ENCODE data around the gene CD34.

Gene CD34

DNA sequence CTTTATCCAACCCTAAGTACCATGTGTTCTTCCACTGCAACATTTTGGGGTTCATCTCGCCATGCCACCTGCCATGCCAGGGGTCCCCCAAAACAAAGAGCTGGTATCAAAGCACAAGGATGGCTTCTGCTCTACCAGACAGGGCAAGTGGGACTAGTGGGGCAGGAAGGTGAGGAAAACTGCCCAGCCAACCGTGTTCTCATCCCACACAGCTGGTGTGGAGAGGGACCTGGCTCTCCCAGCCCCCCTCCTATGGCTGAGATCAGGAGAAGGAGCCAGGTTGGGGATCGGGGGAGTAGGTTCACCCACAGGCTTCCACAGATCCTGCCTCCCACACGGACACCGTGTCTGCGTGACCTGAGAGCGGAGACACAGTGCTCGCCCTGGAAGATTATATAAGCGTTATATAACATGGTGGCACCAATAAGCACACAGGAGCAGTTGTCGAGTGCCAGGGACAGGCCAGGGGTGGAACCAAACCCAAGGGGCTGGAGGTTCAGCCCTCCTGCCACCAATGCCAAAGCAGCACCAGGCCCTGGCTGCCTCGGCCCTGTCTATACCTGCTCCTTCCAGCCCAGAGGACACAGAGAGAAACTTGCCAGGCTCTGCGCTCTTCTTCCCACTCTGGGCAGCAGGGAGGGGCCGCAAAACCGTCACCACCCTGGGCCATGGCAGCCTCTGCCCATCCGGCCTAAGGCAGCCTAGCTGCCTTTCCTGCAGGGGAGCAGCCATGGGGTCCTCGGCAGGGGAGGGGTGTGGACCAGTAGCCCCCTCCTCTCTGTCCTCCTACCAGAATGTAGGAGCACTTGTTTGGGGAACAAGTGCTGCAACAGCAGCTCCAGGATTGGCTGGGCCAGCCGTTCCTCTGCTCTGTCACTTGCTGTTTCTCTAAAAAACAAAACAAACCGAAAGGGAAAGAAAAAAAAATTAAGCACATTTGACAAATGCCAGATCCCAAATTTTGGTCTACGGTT is 43.5 kb downstream of the CD34 start:
- TF ChIP-seq, protein P1, sequence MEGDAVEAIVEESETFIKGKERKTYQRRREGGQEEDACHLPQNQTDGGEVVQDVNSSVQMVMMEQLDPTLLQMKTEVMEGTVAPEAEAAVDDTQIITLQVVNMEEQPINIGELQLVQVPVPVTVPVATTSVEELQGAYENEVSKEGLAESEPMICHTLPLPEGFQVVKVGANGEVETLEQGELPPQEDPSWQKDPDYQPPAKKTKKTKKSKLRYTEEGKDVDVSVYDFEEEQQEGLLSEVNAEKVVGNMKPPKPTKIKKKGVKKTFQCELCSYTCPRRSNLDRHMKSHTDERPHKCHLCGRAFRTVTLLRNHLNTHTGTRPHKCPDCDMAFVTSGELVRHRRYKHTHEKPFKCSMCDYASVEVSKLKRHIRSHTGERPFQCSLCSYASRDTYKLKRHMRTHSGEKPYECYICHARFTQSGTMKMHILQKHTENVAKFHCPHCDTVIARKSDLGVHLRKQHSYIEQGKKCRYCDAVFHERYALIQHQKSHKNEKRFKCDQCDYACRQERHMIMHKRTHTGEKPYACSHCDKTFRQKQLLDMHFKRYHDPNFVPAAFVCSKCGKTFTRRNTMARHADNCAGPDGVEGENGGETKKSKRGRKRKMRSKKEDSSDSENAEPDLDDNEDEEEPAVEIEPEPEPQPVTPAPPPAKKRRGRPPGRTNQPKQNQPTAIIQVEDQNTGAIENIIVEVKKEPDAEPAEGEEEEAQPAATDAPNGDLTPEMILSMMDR (IDR thresholded peaks at IDR 0.05; ENCODE audit: low read depth, low read length), result no peak
- no peak for DNase-seq (ENCODE audit: low read depth, low spot score)
- in situ Hi-C loops (cut with HindIII; ENCODE audit: low sequenced_read_pairs), result no loop called here
- peak overlapping the region; percentile 52 for H3K4me3 ChIP-seq (ENCODE audit: low read depth, low read length)

DNA sequence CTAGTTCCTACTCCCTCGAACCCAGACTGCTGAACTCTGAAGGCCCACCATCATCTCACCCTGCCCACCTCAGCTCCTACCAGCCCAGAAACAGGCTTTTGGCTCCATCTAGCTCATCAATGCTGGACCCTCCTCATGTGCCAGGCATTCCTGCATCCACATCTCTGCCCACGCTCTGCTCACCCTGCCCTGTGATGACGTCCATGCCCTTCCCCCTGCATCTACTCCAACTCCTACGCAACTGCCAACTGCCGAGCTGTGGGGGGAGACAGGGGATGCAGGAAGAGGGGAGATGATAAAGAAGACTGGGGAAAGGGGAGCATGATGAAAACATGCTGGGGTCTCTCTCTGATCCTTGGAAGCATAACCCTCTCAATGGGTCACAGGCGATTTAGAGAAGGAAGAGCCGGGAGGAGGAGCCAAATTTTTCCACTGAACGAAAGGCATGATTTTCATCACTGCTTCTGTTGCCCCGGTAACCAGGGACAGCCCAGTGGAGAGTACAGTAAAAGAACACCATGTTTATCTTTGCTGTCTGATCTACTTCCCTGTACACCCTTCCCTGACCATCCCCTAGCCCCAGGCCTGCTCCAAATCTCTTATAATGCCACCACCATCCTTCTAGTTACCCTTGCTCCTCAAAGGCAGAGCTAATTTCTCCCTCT is 44.3 kb downstream of the CD34 start:
- H3K4me3 ChIP-seq (ENCODE audit: low read depth, low read length), result no peak overlapping the region
- in situ Hi-C loops (cut with HindIII; ENCODE audit: low sequenced_read_pairs), result no loop called here
- no peak for DNase-seq (ENCODE audit: low read depth, low spot score)
- TF ChIP-seq, protein P1 (IDR thresholded peaks at IDR 0.05; ENCODE audit: low read depth, low read length), result no peak

DNA sequence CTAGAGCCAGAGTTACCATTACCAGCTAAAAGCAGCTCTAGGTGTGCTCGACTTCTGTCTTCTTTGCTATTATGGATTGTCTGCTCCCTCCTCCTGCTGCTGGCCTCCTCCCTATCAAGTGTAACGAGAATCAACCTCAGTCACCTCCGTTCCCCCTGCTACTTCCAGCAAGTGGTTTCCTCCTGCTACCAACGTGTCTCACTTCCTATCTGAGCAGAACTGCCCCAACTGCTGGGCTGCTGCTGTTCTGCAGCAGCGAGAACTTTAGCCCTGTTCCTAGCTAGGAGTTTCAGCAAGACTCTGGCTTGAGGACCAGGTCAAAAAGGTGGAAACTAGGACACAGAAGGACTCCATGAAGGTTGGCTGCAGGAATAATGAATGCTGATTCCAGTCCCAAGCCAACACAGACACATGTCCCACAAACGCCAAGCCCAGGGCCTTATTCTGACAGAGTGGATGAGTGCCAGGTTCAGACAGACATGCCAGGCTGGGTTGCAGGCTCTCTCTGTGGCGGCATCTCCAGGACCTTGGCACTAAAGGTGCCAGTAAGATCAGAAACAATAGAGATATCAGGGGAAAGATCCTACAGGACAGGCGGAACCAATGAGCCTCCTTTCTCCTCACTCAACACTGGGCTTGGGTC is 46.9 kb downstream of the CD34 start:
- in situ Hi-C loops (cut with HindIII; ENCODE audit: low sequenced_read_pairs), result no loop called here
- no peak overlapping the region for H3K4me3 ChIP-seq (ENCODE audit: low read depth, low read length)
- no peak for DNase-seq (ENCODE audit: low read depth, low spot score)
- TF ChIP-seq, protein P1 (IDR thresholded peaks at IDR 0.05; ENCODE audit: low read depth, low read length), result no peak

DNA sequence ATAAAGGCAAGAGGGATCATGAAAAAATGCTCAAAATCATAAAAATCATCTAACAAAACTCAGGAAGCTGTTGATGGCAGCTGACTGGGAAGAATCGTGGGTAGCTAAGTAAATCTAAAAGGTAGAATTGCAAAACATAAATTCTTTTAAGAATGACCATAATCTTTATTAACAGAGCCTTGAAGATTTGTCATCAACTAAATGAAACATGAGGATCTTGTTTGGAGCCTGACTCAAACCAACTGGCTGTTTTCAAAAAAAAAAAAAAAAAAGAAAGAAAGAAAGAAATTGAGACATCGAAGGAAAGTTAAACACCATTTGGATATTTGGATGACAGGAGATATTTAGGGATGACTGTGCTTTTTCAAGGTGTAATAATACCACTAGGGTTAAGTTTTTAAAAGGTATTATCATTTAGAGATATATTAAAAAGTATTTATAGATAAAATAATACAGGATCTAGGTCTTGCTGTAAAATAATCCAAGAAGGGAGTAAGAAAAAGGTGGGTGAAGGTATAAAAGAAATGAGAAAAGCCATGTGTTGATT is 48.6 kb downstream of the CD34 start:
- H3K4me3 ChIP-seq (ENCODE audit: low read depth, low read length), result no peak overlapping the region
- in situ Hi-C loops (cut with HindIII; ENCODE audit: low sequenced_read_pairs), result no loop called here
- no peak for DNase-seq (ENCODE audit: low read depth, low spot score)
- TF ChIP-seq, protein P1 (IDR thresholded peaks at IDR 0.05; ENCODE audit: low read depth, low read length), result no peak

DNA sequence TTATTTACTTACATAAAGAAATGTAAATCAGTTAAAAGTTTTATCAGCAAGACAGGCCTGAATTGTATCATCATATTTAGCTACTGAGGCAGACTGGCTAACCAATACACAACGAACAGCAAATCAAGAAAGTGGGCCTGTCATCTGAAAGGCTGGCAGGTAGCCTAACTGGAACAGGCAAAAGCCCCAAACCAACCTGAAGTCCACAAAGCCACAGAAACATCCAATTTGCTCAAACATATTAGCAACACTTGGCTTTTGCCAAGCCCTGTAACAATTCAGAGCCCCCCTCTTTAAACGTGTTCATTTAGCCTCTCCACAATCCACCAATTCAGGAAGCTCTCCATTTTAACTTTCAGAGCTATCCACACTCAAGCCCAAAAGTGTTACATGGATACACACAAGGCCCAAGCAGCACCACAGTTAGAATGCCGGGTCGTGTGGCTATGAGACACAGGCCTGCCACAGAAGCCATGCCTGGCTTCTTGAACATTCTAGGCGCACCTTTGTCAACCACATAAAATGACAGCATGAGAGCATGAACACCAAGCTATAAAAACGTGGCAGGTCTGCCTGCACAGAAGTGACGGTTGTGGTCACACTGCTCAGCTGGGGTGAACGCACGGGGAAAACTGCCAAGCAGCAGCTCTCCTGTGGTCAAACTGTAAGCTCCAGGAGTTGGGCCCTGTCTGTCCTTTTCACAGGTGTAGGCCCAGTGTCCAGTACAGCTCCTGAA is 49.3 kb downstream of the CD34 start:
- TF ChIP-seq, protein P1 (IDR thresholded peaks at IDR 0.05; ENCODE audit: low read depth, low read length), result no peak
- no peak for DNase-seq (ENCODE audit: low read depth, low spot score)
- in situ Hi-C loops (cut with HindIII; ENCODE audit: low sequenced_read_pairs), result no loop called here
- H3K4me3 ChIP-seq (ENCODE audit: low read depth, low read length), result no peak overlapping the region

DNA sequence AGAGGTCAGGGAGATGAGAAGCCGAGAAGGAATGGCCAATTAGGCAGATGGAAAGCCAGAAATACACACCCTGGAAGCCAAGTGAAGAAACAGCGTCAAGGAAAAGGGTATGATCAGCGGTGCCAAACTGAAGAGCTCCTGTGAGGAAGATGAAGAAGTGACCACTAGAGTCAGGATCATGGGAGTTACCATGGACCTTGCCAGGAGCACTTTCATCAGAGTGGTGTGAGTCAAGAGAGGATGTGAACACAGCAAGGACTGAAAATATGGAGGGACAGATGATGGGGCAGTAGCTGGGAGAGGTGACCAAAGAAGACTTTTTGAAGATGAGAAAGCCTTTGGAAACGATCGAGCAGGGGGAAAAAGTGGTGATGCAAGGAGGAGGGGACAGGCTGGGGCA is 50.4 kb downstream of the CD34 start:
- in situ Hi-C loops (cut with HindIII; ENCODE audit: low sequenced_read_pairs), result no loop called here
- TF ChIP-seq, protein P1 (IDR thresholded peaks at IDR 0.05; ENCODE audit: low read depth, low read length), result no peak
- DNase-seq (ENCODE audit: low read depth, low spot score), result no peak
- H3K4me3 ChIP-seq (ENCODE audit: low read depth, low read length), result no peak overlapping the region
